GM18907 (cell line): ENCODE measurements around the gene SLC6A4.
"Not testable (repeated sequence)": the region's sequence is repeated elsewhere in the genome, so short reads cannot be mapped to it uniquely, and the experiment has no call there.

Experiments used
- ATAC-seq: cut with Tn5 transposase; IDR thresholded peaks from one replicate; pipeline ENCODE4 v1.9.1; 2021; ENCODE audit warnings: mild to moderate bottlenecking, moderate library complexity; ENCODE audit not compliant: unreplicated experiment

The SLC6A4 gene

GRCh38 chr17:30221346-30221745 lies 14.2 kb downstream of the SLC6A4 start:
- no peak for ATAC-seq

- no peak for ATAC-seq
Measured at GRCh38 chr17:30220414-30220813, 15.1 kb downstream of the SLC6A4 start.

- no peak for ATAC-seq
Measured at GRCh38 chr17:30219833-30220232, 15.7 kb downstream of the SLC6A4 start.

- ATAC-seq = no peak
Measured at GRCh38 chr17:30219315-30219714, 16.2 kb downstream of the SLC6A4 start.

- ATAC-seq = no peak
Measured at GRCh38 chr17:30218799-30219198, 16.7 kb downstream of the SLC6A4 start.

- ATAC-seq = no peak
Measured at GRCh38 chr17:30217746-30218245, 17.7 kb downstream of the SLC6A4 start.

GRCh38 chr17:30217054-30217453 lies 18.4 kb downstream of the SLC6A4 start:
- ATAC-seq = no peak

- peak; percentile 82 for ATAC-seq
Measured at GRCh38 chr17:30212750-30213149, 22.7 kb downstream of the SLC6A4 start.

GRCh38 chr17:30211371-30211770 lies 24.1 kb downstream of the SLC6A4 start:
- ATAC-seq = no peak

- ATAC-seq = no peak
Measured at GRCh38 chr17:30210901-30211300, 24.6 kb downstream of the SLC6A4 start.

- ATAC-seq = no peak
Measured at GRCh38 chr17:30210366-30210765, 25.1 kb downstream of the SLC6A4 start.

- no peak for ATAC-seq
Measured at GRCh38 chr17:30209930-30210329, 25.6 kb downstream of the SLC6A4 start.

- no peak for ATAC-seq
Measured at GRCh38 chr17:30208214-30208613, 27.3 kb downstream of the SLC6A4 start.

- ATAC-seq = no peak
Measured at GRCh38 chr17:30207655-30208054, 27.8 kb downstream of the SLC6A4 start.

- ATAC-seq = no peak
Measured at GRCh38 chr17:30203471-30203981, 32.0 kb downstream of the SLC6A4 start.

- ATAC-seq = not testable (repeated sequence)
Measured at GRCh38 chr17:30200656-30201055, 34.8 kb downstream of the SLC6A4 start.

GRCh38 chr17:30200106-30200505 lies 35.4 kb downstream of the SLC6A4 start:
- no peak for ATAC-seq

GRCh38 chr17:30199600-30199999 lies 35.9 kb downstream of the SLC6A4 start:
- ATAC-seq = no peak

- ATAC-seq = no peak
Measured at GRCh38 chr17:30197416-30197815, 38.1 kb downstream of the SLC6A4 start.

GRCh38 chr17:30196504-30196903 lies 39.0 kb downstream of the SLC6A4 start:
- ATAC-seq = no peak

GRCh38 chr17:30191072-30191471 lies 44.4 kb downstream of the SLC6A4 start:
- no peak for ATAC-seq

- no peak for ATAC-seq
Measured at GRCh38 chr17:30188211-30188939, 47.1 kb downstream of the SLC6A4 start.

- ATAC-seq = no peak
Measured at GRCh38 chr17:30187573-30187972, 47.9 kb downstream of the SLC6A4 start.
